ENCODE measurements around the gene EHBP1. TPM values are rescaled to one million over a fixed set of nuclear protein-coding genes. Genes with fewer than 3 reads are reported as not detected.

EHBP1 gene
- total RNA-seq = 21.1 and 25.7 TPM in 2 replicates

DNA sequence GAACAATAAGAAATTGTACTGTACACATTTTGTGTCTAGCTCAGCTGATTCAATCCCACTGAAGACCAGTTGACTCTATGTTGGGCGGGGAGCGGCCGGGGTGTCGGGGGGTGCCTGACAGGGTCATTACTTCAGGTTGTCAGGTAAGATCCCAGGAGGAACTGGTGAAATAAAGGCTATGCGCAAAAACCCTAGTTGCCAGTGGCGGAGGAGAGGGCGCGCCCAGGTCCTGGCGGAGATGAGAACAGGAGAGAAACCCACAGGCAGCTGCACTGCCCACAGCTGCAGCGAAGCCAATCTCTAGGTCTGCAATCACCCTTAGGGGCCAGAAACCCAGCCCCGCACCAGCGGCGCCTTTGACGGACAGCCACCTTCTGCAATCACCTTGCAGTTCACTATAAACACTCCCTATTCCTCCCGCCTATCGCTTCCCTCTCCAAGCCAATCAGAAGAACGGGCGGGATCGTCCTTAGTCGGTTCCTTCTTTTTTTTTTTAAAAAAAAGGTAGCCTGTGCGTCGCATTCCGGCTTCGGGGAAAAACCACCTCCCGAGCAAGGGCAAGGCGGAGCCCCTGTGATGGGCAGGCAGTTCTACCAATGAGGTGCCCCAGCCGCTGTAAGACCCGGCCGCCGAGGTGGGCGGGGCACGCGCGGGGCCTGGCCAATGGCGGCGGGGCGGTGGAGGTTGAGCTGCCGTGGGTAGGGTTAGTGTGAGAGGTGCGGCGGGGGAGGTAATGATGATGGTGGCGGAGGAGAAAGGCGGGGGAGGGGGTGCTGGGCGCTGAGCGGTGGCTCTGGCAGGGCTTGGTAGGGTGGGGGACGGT lies at the start of gene EHBP1:
Gene EHBP1 (plus strand): TSS at position 707 of the 823 bp plus-strand sequence. CDS start 1,479 bp downstream, outside the sequence.
- intact Hi-C loops (cut with micrococcal nuclease) = loop anchor here (1.0 to 10.0 kb wide), 22 partner anchors 70 to 1948 kb away; partner anchors contain the start of genes CCT4, COMMD1, FAM161A and MDH1

DNA sequence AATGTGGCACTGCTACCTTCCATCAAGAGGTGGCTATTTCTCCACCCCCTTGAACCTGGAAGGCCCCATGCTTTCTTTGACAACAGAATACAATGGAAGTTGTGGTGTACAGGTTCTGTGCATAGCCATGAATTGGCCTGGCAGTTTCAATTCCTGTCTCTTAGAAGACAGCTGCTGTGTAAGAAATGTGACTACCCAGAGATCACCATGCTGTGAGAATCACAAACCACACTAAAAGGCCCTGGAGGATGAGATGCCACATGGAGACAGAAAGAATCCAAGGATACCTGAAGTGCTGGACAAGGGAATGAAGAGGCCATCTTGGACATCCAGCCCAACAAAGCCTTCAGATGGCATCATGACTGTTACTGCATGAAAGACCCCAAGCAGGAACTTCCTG lies 47.7 kb upstream of the EHBP1 start:
- intact Hi-C loops (cut with micrococcal nuclease) = no loop called here

DNA sequence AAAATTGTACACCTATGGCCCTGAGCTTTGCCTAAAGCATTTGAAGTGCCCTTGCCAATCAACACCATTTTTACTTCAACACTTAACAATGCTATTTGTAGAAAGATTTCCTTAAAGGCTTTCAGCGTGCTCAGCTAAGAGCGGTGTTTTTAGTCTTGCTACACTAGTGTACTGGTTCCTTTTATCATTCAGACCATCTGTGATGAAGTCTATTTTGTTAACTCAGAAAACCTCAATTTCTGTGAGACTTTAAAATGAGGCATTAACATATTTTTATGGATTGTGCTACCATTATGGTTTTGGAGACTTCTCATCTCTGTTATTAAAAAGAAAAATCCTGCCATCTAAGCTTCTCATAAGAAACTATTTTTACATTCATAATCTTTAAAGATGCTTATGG lies 46.6 kb upstream of the EHBP1 start:
- intact Hi-C loops (cut with micrococcal nuclease) = no loop called here

DNA sequence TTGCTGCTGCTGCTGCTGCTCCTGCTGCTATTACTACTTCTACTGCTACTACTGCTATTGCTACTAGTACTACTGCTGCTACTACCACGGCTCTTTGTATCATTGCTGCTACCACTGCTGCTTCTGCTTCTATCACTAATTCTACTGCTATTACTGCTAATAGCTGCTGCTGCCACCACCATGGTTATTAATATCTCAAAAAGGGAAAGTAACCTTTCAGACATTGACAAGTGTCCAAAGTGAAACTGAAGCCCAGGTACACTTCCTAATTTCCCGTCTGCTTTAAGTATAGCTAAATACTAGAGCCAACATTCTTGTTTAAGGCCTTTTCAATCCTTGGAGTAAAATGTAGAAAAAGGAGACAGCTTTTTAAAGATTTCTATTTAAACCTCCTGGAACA lies 45.4 kb upstream of the EHBP1 start:
- intact Hi-C loops (cut with micrococcal nuclease) = no loop called here

DNA sequence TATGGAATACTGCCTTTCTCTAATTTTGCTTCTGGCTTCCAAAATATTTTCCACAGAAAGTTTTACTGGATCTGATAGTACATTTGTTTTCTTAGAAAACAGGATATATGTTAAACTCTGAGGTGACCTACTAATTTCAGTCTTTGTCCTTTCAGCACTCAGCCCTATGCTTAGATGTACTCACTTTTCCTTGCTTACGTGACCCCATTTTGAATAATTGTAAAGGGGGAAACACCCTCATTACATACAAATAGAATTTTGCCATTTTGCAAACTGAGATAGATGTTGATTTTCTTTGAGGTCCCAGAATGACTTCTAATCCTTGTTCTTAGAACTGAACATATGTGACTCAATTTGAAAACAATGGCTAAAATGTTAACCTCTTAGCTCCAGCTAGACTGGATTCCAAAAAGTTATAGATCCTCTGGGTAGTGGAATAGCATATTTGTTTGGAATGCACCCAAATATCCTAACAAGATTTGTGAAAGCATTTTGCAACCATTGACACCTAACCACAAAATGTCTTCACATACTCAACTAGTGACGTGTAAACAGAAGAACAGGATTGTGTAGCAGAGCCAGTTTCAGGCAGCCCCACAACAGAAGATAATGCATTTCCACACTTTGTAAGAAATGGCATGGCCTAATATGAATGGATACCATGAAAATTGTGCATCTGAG lies 44.8 kb upstream of the EHBP1 start:
- intact Hi-C loops (cut with micrococcal nuclease) = no loop called here

DNA sequence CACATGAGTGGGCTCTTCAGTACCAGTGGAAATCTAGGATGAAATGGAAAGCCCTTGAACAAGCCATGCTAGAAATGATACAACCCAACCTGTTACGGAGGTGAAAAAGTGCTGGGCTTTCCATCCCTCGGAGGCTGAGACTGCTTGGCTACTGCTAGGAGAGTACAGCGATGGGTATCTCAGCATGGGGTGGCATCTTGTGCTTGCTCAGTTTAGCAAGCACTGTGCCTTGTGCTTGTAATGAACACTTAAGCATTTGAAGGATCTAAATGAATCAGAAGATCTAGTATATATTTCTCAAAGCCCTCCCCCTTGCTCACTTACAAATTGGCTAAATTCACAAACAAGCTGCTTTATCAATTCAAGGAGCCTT lies 44.3 kb upstream of the EHBP1 start:
- intact Hi-C loops (cut with micrococcal nuclease) = no loop called here

DNA sequence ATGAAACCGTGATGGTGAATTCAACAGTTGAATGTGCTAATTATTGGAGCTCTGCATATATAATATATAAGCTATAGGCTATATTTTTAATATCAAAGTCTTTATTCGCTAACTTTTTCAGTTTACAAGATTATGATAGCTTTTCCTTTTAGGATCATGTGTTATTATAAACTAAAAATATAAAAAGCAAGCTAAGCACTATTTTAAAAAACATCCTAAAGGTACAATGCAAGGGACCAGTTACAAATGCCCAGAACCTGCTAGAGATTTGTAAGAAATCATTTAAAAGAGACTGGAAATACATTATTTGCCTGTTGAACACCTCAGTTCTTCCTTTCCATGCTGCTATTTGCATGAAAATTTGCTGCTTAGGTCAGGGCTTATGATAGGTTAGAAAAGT lies 43.4 kb upstream of the EHBP1 start:
- intact Hi-C loops (cut with micrococcal nuclease) = no loop called here

DNA sequence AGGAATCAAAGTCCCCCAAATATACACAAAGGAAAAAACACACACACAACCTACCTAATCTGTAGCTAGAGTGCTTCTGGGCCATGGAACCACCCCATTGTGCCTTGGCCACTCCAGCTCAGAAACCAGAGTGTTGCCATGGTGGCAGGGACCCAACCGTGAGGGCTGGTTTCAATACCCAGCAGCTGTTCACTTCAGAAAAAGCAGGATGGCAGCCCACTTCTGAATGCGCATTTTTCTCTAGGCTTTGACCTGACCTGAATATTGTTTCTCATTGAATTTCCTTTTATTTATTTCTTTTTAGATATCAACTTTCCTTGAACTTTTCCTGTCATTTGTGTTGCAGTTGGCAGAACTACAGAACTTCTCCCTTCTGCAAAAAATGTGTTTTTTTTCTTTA lies 43.0 kb upstream of the EHBP1 start:
- intact Hi-C loops (cut with micrococcal nuclease) = no loop called here

DNA sequence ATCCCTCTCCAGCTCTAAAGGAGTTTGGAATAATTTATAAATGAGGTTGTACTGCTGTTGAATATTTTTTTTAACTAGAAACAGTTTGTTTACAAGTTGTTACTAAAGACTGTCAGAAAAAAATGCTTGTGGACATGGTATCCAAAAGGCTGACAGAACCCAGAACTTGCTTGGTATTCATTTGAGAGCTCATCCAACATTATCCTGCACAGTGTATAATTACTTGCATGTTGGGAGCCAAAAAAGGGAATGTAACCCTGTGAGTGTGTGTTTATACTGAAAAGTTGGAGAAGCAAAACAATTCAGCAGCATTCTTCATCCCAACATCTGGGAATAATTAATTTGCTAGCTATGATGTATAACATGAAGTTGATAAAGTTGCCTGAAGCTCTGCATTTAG lies 42.1 kb upstream of the EHBP1 start:
- intact Hi-C loops (cut with micrococcal nuclease) = no loop called here

DNA sequence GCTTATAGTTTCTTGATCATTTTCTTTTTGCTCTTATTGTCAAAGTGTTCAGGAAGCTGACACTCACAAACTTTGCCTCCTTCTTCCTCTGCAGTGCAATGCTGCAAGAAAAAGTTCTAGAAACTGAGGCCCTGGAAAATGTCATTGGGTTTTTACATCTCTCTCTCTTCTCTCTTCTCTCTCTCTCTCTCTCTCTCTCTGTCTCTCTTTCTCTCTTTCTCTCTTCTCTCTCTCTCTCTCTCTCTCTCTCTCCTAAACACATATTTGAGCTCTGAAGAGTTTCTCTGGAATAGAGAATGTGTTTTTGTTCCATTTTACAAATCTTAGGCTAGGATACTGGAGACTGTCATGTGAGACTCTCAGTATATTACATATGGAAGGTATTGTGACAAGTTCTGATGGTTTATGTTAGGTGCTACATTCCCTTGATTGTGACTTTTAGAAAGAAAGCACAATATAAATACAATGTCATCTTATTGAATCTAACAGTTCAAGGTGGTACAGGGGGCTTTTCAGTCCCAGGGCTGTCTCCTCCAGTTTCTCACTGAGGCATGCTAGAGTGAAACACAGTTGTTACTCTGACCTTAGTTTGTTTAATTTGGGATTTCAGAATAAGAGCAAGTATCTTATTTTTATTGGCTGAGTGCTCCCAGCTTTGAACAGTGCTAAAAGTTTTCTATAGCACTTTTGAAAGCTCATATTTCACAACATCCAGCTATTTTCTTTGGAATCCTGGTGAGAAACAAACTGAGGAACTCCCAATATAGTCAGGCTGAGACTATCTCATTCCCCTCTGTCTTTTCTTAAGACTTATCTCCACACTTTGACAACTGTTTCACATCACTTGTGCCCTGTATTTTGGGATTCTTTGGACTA lies 41.4 kb upstream of the EHBP1 start:
- intact Hi-C loops (cut with micrococcal nuclease) = no loop called here

DNA sequence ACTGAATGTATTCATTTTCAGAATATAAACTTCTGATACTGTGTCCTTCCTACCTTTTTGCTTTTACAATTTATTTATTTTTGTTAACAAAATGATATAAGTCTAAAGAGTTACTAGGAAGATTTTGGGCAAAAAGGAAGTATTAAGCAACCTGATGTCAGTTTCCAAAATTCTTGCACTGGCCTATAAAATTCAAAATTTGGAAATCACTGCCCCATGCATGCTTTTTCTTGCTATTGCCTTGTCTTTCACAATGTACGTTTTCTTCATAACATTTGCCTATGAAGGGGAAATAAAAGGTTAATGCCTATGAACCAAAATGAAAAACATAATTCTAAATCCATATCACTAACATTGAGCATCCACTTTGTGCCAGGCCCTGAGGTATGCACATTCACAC lies 40.1 kb upstream of the EHBP1 start:
- intact Hi-C loops (cut with micrococcal nuclease) = no loop called here

DNA sequence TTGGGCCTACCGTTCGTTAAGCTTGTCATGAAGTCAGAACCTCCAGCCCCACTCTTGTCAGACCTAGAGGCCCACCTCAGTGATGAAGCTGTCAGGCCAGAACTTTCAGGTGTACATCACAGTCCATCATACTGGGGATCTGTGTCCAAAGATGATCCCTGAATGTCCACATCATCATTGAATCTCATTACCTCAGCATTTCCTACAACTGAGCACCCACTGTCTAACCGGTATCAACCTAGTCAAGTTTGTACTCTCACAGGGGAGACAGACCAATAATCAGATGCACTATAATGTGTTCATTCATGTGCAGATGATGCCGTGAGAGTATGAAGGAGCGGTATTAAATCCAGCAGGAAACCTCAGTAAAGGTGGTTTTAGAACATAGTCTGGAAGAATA lies 36.3 kb upstream of the EHBP1 start:
- intact Hi-C loops (cut with micrococcal nuclease) = no loop called here

DNA sequence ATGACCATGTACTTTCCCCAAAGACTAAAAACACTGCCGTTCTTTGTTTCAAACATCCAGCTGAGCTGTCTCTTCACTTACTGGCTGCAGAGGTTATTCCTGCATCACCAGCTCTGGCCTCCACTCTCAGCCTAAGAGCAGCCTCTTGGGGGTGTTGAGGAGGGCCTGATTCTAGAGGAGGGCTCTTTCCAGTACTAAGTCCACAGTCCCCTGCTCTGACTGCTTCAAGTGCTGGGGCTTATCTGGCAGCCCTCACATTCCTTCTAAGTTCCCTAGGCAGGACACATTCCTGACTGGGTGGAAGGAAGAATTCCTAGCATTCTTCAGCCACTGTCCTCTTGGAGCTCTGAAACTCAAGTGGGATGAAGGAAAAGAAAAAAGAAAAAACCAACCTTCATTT lies 32.9 kb upstream of the EHBP1 start:
- intact Hi-C loops (cut with micrococcal nuclease) = no loop called here

DNA sequence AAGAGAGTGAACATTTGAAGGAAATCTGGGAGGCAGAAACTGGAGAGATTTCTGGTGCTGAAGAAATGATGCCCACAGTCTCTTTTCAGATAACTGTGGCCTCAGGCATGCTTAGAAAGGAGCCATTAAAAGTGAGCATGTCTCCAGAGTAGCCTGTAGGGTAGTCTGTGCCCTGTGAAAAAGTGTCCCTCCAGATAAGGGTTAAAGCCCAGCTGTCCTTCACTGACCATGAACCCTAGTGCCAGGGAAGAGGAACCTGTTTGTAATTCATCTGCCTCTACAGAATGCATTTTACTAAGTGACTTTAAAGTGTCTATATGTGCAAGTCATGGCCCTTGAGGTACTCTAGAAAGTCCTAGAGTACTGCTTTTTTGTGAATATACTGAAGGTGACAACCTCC lies 30.5 kb upstream of the EHBP1 start:
- intact Hi-C loops (cut with micrococcal nuclease) = no loop called here

DNA sequence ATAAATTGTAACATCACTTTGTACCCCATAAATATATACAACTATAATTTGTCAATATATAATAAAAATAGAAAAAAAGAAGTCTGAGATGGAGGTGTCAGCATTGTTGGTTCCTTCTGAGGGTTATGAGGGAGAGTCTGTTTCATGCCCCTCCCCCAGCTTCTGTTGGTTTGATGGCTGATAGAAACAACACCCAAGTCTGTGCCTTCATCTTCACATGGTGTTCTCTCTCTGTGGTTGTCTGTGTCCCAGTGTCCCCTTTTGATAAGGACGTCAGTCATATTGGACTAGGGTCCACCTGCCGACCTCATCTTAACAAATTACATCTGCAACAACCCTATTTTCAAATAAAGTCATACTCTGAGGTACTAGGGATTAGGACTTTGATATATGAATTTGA lies 20.3 kb upstream of the EHBP1 start:
- intact Hi-C loops (cut with micrococcal nuclease) = no loop called here

DNA sequence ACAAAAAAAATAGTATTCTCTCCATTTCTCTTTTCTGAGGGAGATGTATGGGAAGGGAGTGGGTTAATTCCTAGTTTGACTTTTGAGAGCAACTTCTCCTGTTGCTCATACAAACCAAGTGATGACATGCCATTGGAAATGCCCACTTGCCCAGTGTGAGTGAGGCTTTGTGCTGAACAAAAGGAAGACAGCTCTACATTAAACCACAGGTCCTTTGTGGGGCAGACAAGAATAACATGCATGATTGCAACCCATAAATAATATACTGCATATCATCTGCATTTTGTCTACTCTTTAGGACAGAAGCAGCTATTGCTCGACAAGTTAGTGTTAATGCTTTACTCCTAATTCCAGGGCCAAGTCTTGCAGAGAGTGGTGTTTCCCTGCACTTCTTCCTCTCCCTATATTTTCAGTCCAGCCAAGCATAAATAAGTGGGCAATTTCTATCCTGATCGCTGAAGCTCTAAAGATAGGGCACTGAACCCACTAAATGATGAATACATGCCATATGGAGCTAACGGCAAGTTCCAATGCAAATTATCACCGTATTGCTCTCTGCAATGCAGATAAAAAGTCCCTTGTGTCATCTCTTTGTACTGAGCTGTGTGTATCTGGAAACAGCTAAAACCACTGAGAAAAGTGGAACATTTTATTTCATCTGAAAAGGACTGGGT lies 19.4 kb upstream of the EHBP1 start:
- intact Hi-C loops (cut with micrococcal nuclease) = no loop called here

DNA sequence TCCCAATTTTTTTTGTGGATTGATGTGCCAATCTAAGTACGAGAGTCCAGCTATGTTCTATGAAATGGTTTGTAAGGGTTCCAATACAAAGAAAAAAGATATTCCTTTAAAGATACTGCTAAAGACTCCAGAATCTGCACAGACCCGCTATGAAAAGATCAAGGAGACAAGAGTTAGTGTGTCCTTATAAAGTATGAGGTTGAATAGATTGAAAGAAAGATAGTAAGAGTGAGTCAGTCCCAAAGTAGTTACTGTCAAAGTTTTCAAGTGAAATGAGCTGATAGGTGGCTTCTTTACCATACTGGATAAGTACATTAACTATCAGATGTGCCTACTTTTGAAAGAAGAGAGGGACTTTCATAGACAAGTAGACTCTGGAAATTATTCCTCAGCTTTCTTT lies 17.9 kb upstream of the EHBP1 start:
- intact Hi-C loops (cut with micrococcal nuclease) = no loop called here

DNA sequence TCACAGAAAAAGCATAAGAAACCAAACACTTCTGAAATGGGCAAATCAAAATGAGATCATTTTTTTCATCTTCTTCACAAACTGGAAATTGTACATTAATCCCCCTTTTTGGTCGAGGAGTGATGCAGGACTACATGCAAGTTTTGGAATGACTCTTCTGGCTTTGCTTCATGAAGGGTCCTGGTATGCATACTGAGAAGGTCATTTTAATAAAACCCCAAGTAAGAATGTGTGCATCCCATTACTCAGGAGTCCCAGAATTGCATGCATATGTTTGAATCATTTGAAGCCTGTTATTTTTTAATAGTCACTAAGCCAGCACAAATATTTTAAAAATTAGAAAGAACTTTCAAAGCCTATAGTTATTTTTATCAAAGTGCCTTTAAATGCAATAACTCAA lies 16.7 kb upstream of the EHBP1 start:
- intact Hi-C loops (cut with micrococcal nuclease) = no loop called here

DNA sequence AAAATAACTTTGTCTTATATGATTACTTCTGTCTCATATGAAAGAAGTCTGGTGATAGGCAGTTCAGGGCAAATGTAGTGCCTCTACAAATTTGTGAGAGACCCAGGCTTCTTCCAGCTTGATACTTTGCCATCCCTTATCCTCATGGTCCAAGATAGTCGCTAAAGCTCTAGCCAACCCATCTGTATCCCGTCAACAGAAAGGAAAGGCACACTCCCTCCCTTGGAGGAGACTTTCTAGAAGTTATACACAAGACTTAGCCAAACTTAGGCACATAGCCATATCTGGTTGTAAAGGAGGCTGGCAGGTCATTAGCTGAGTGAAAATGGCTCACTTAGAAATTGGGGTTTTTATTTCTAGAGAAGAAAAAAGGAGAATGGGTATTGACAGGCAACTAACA lies 14.3 kb upstream of the EHBP1 start:
- intact Hi-C loops (cut with micrococcal nuclease) = no loop called here

DNA sequence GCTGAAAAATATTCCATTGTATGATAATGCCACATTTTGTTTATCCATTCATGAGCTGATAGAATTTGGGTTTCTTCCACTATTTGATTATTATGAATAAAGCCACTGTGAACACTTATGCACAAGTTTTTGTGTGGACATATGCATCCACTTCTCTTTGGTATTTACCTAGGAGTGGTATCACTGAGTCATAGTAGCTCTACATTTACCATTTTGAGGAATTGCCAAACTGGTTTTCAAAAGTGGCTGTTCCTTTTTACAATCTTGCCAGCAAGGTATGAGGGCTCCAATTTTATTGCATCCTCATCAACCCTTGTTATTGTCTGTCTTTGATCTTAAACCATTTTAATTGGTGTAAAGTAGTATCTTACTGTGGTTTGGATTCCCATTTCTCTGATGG lies 13.3 kb upstream of the EHBP1 start:
- intact Hi-C loops (cut with micrococcal nuclease) = no loop called here

DNA sequence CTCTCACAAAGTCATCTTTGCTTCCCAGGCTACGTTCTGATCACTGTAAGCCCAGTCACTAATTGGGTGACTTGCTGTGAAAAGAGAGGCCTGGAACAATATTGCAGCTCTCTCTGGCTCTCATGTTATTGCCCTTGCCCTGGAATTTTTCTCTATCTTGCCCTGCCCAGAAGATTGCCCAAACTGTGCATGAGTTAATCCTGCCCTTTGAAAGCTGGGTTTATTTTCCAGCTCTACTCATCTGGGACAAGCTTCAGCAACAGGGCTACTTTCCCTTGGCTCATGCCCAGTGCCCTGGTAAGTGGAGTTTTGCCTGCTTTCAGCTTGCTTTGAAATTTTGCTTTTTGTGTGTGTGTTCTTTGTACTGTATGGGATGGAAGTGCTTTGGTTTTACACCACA lies 6.9 kb upstream of the EHBP1 start:
- intact Hi-C loops (cut with micrococcal nuclease) = no loop called here

Data from T-helper 1 cell treated with Interleukin-12 subunit alpha and Interleukin-12 subunit beta and Interleukin-4 antibody, amounts not matched to agents 30 ng/mL and 1 ng/mL, for 36 hours (primary cell).